ENCODE measurements around the gene PARVA.

DNA sequence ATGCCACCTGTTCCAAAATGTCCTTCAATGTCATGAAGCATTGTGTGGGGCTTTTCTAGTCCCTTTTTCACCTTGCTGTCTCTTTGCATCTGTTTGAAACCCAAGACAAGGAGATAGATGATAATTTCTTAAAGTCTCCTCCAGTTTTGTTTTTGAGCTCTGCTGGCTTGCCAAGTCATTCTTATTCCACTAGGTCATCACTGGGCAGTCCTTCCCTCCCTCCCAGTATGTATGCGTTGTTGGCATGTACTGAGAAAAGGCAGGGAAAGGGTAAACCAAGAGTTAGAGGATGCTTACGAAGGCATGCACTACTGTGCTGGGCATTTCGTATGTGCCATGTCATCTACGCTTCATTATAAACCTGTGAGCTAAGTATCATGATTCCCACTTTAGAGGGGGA, 78.6 kb downstream of the PARVA start:
- no peak for TF ChIP-seq POLR2A (IDR thresholded peaks at IDR 0.05)
- TF ChIP-seq, protein P1, sequence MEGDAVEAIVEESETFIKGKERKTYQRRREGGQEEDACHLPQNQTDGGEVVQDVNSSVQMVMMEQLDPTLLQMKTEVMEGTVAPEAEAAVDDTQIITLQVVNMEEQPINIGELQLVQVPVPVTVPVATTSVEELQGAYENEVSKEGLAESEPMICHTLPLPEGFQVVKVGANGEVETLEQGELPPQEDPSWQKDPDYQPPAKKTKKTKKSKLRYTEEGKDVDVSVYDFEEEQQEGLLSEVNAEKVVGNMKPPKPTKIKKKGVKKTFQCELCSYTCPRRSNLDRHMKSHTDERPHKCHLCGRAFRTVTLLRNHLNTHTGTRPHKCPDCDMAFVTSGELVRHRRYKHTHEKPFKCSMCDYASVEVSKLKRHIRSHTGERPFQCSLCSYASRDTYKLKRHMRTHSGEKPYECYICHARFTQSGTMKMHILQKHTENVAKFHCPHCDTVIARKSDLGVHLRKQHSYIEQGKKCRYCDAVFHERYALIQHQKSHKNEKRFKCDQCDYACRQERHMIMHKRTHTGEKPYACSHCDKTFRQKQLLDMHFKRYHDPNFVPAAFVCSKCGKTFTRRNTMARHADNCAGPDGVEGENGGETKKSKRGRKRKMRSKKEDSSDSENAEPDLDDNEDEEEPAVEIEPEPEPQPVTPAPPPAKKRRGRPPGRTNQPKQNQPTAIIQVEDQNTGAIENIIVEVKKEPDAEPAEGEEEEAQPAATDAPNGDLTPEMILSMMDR (IDR thresholded peaks at IDR 0.05) = no peak

Data from lower leg skin (tissue), 3 donors.